ENCODE data around the gene BUB1B.
A peak's percentile ranks its signal among the peaks of the same experiment; 100 is the strongest.
"Not testable (repeated sequence)": the region's sequence is repeated elsewhere in the genome, so short reads cannot be mapped to it uniquely, and the experiment has no call there.

Gene BUB1B

GRCh38 chr15:40160689-40161688 lies at the start of gene BUB1B:
Gene BUB1B, plus strand, starts transcription at chr15:40161069. Its CDS starts 152 bp downstream, at chr15:40161221.
- DNase-seq (ENCODE audit: low read depth): peak; percentile 55

GRCh38 chr15:40111888-40112287 lies 49.0 kb upstream of the BUB1B start:
- no peak for DNase-seq (ENCODE audit: low read depth)

- DNase-seq (ENCODE audit: low read depth): no peak
Observed at GRCh38 chr15:40112789-40113188, 48.1 kb upstream of the BUB1B start.

GRCh38 chr15:40114218-40114617 lies 46.7 kb upstream of the BUB1B start:
- DNase-seq (ENCODE audit: low read depth): no peak

GRCh38 chr15:40115106-40115505 lies 45.8 kb upstream of the BUB1B start:
- DNase-seq (ENCODE audit: low read depth): not testable (repeated sequence)

- DNase-seq (ENCODE audit: low read depth): no peak
Observed at GRCh38 chr15:40115670-40116093, 45.2 kb upstream of the BUB1B start.

- DNase-seq (ENCODE audit: low read depth): no peak
Observed at GRCh38 chr15:40118473-40118872, 42.4 kb upstream of the BUB1B start.

GRCh38 chr15:40121911-40122638 lies 38.8 kb upstream of the BUB1B start:
- DNase-seq (ENCODE audit: low read depth): no peak

- DNase-seq (ENCODE audit: low read depth): not testable (repeated sequence)
Observed at GRCh38 chr15:40122989-40123388, 37.9 kb upstream of the BUB1B start.

- not testable (repeated sequence) for DNase-seq (ENCODE audit: low read depth)
Observed at GRCh38 chr15:40123863-40124262, 37.0 kb upstream of the BUB1B start.

- not testable (repeated sequence) for DNase-seq (ENCODE audit: low read depth)
Observed at GRCh38 chr15:40124333-40124732, 36.5 kb upstream of the BUB1B start.

GRCh38 chr15:40124807-40125285 lies 36.0 kb upstream of the BUB1B start:
- DNase-seq (ENCODE audit: low read depth): not testable (repeated sequence)

- no peak for DNase-seq (ENCODE audit: low read depth)
Observed at GRCh38 chr15:40125950-40126349, 34.9 kb upstream of the BUB1B start.

GRCh38 chr15:40128766-40129660 lies 31.9 kb upstream of the BUB1B start:
- no peak for DNase-seq (ENCODE audit: low read depth)

GRCh38 chr15:40130118-40130517 lies 30.8 kb upstream of the BUB1B start:
- DNase-seq (ENCODE audit: low read depth): no peak

- DNase-seq (ENCODE audit: low read depth): no peak
Observed at GRCh38 chr15:40130799-40131502, 29.9 kb upstream of the BUB1B start.

GRCh38 chr15:40133544-40133943 lies 27.3 kb upstream of the BUB1B start:
- DNase-seq (ENCODE audit: low read depth): no peak

GRCh38 chr15:40134885-40135284 lies 26.0 kb upstream of the BUB1B start:
- no peak for DNase-seq (ENCODE audit: low read depth)

GRCh38 chr15:40135846-40136450 lies 24.9 kb upstream of the BUB1B start:
- not testable (repeated sequence) for DNase-seq (ENCODE audit: low read depth)

GRCh38 chr15:40136470-40137302 lies 24.2 kb upstream of the BUB1B start:
- DNase-seq (ENCODE audit: low read depth): no peak

Measured in non-pigmented ciliary epithelial cell (primary cell).